ENCODE results near the gene COX15.

GRCh38 chr10:99766302-99766681 lies 34.4 kb upstream of the COX15 start:
- TF ChIP-seq CTCF (IDR thresholded peaks at IDR 0.05; ENCODE audit: low read depth, low read length, poor library complexity, severe bottlenecking) (no peak), EZH2phosphoT487 (IDR thresholded peaks at IDR 0.05; ENCODE audit: borderline replicate concordance, low read length) (no peak)

Measured in DOHH2 (cell line).